B cell (primary cell): ENCODE measurements around the gene ALDH4A1.

Experiments used
- CTCF ChIP-seq: fragments of 200-600 bp; IDR thresholded peaks from one replicate; pipeline ENCODE4 v1.8.0; 2022; ENCODE audit warnings: antibody characterized with exemption, mild to moderate bottlenecking
- EZH2 ChIP-seq: IDR thresholded peaks from 2 replicates; pipeline ENCODE4 v1.6.1; 2012; ENCODE audit warnings: borderline replicate concordance, low read depth, mild to moderate bottlenecking, moderate library complexity, low read length; ENCODE audit not compliant: insufficient read depth, poor library complexity, severe bottlenecking

GRCh38 chr1:18869847-18870594 is 32.3 kb downstream of the ALDH4A1 start:
- TF ChIP-seq EZH2 = no peak
- TF ChIP-seq CTCF = no peak
